ENCODE measurements around the gene MARK1. TPM values are rescaled to one million over a fixed set of nuclear protein-coding genes. Genes with fewer than 3 reads are reported as not detected.

Gene MARK1
- total and polyA plus RNA-seq, 11 donors: 4.0 to 25.1 (median 16.3) TPM

DNA sequence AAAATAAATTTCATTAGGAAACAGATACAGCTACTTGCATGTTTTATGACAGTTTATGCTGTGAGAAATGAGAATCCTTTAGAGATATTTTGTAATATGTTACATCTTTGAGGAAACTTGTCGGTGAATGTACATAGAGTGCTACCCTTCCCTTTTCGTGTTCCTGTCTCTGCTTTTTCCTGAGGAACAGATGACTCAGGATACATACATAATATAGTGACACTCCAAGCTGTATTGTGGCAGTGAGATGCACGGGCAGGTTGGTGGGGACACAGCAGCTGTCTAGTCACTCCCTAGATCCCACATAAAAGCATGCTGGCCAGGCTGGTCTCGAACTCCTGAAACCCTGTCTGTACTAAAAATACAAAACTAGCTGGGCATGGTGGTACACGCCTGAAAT is 20.9 kb upstream of the MARK1 start:
- TF ChIP-seq POLR2A (IDR thresholded peaks at IDR 0.05): no peak
- TF ChIP-seq, protein P1, sequence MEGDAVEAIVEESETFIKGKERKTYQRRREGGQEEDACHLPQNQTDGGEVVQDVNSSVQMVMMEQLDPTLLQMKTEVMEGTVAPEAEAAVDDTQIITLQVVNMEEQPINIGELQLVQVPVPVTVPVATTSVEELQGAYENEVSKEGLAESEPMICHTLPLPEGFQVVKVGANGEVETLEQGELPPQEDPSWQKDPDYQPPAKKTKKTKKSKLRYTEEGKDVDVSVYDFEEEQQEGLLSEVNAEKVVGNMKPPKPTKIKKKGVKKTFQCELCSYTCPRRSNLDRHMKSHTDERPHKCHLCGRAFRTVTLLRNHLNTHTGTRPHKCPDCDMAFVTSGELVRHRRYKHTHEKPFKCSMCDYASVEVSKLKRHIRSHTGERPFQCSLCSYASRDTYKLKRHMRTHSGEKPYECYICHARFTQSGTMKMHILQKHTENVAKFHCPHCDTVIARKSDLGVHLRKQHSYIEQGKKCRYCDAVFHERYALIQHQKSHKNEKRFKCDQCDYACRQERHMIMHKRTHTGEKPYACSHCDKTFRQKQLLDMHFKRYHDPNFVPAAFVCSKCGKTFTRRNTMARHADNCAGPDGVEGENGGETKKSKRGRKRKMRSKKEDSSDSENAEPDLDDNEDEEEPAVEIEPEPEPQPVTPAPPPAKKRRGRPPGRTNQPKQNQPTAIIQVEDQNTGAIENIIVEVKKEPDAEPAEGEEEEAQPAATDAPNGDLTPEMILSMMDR (IDR thresholded peaks at IDR 0.05): no peak
- intact Hi-C loops (cut with DNase I): loop anchor here in 1 of 10 donors (10.0 kb wide), 1 partner anchor 122 kb away; no protein-coding TSS in a partner anchor
- H3K4me1 ChIP-seq: peaks cover 0 to 7% (median 0%) of the 10 kb centered on the region in 12 donors
- 76 to 83% (median 83%) methylated on average over 5 of the region's 5 CpGs for WGBS, 4 donors
- H3K27me3 ChIP-seq: peaks cover 0 to 5% (median 0%) of the 10 kb centered on the region in 9 donors
- DNase-seq: no peak
- H3K27ac ChIP-seq: no peak overlapping the region
- no peak for ATAC-seq
- H3K36me3 ChIP-seq: no peaks in the 10 kb centered on the region
- no peaks in the 10 kb centered on the region for H3K9me3 ChIP-seq
- H3K4me3 ChIP-seq: no peak overlapping the region

DNA sequence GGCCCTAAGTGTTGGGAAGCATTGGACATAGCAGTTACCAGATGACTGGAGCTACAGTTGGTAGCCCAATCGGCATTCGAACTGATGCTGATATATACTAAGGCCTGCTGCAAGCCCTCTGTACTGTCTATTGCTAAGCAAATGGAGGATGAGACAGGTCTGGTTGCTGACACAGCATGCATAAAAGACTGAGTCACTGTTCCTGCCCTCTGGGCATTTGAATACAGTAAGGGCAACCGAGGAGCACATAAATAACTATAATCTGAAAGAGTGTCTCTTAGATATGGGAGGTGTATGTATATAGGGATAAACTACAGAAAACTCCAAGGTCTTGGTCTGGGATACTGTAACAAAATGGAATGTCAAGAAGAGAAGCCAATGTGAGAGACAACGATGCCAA is 16.8 kb upstream of the MARK1 start:
- 81 to 88% (median 84%) methylated on average over 4 of the region's 4 CpGs for WGBS, 4 donors
- no peak overlapping the region for H3K27ac ChIP-seq
- DNase-seq (no peak), ATAC-seq (no peak)
- H3K4me1 ChIP-seq: peaks cover 0 to 8% (median 0%) of the 10 kb centered on the region in 12 donors
- H3K36me3 ChIP-seq: no peaks in the 10 kb centered on the region
- H3K27me3 ChIP-seq: peaks cover 0 to 5% (median 0%) of the 10 kb centered on the region in 9 donors
- no peak overlapping the region for H3K4me3 ChIP-seq
- intact Hi-C loops (cut with DNase I): loop anchor here in 3 of 10 donors (5.0 to 10.0 kb wide), 2 partner anchors 214 to 216 kb away; no protein-coding TSS in a partner anchor
- no peak for TF ChIP-seq POLR2A (IDR thresholded peaks at IDR 0.05)
- TF ChIP-seq, protein P1 (IDR thresholded peaks at IDR 0.05): no peak
- no peaks in the 10 kb centered on the region for H3K9me3 ChIP-seq

DNA sequence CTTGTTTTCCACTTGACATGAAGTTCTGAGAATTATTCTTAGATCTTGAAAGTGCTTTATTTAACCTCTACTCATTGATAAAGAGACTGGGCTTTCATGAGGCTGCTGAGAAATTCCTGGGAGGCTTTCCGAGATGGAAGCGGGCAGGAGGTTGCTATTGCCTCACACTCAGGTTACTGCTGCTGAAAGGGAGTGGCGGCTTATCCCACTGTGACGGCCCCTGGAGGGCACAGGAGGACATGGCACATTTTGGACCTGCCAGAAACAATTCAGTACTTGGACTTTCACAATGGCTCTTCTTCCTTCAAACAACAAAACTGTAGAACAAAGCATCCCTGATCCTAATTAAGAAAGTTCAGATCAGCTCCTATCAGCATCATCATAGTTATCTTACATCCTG is 16.2 kb upstream of the MARK1 start:
- TF ChIP-seq, protein P1 (IDR thresholded peaks at IDR 0.05): peak in 4 of 12 donors; percentile 27 to 40 (median 29)
- TF ChIP-seq POLR2A (IDR thresholded peaks at IDR 0.05): no peak
- no peak overlapping the region for H3K4me3 ChIP-seq
- H3K36me3 ChIP-seq: no peaks in the 10 kb centered on the region
- 17 to 39% (median 30%) methylated on average over 4 of the region's 4 CpGs for WGBS, 4 donors
- ATAC-seq (peak in 2 of 4 donors; percentile 67 to 76), DNase-seq (peak in 3 of 5 donors; percentile 14 to 47 (median 27))
- intact Hi-C loops (cut with DNase I): loop anchor here in 3 of 10 donors (5.0 to 10.0 kb wide), 2 partner anchors 214 to 217 kb away; no protein-coding TSS in a partner anchor
- H3K27me3 ChIP-seq: peaks cover 0 to 5% (median 0%) of the 10 kb centered on the region in 9 donors
- H3K27ac ChIP-seq: no peak overlapping the region
- no peaks in the 10 kb centered on the region for H3K9me3 ChIP-seq
- peaks cover 0 to 8% (median 0%) of the 10 kb centered on the region in 12 donors for H3K4me1 ChIP-seq

DNA sequence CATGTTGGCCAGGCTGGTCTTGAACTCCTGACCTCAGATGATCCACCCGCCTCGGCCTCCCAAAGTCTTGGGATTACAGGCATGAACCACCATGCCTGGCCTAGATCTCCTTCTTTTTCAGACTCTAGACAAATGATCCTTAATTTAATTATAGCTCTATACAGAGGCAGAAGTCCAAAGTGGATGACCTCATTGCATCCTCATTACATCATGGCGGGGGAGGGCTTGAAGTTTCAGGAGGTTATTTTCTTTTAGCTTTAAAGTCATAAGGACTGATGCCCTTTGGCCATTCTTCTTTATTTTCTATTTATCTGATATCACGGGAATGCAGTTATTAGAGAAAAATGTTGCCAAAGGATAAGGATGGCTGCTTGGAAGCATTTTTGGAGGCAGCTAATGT is 14.1 kb upstream of the MARK1 start:
- Histone ChIP-seq H3K27me3 (no peaks in the 10 kb centered on the region), H3K9me3 (no peaks in the 10 kb centered on the region), H3K4me1 (peaks cover 0 to 8% (median 0%) of the 10 kb centered on the region in 12 donors), H3K27ac (no peak overlapping the region), H3K36me3 (no peaks in the 10 kb centered on the region), H3K4me3 (no peak overlapping the region)
- DNase-seq (no peak), ATAC-seq (no peak)
- WGBS, 4 donors: 80 to 92% (median 89%) methylated on average over 4 of the region's 4 CpGs
- TF ChIP-seq, protein P1 (IDR thresholded peaks at IDR 0.05): no peak
- no peak for TF ChIP-seq POLR2A (IDR thresholded peaks at IDR 0.05)
- intact Hi-C loops (cut with DNase I): loop anchor here in 3 of 10 donors (5.0 to 10.0 kb wide), 2 partner anchors 217 to 219 kb away; no protein-coding TSS in a partner anchor

All from heart left ventricle (tissue), 16 donors.